Liver (tissue), 9 donors: Measurements from ENCODE around the gene SYTL3. TPM values are rescaled to one million over a fixed set of nuclear protein-coding genes. Genes with fewer than 3 reads are reported as not detected.
A peak's percentile ranks its signal among the peaks of the same experiment; 100 is the strongest.

ENCODE experiments used
- DNase-seq: peaks from one replicate; pipeline ENCODE4 v3.0.0-alpha.2; 2017; ENCODE audit warnings: low spot score
- H3K27ac ChIP-seq, 2 donors: one replicate each; pipeline ENCODE4 v1.7.0; 2013; ENCODE audit warnings: inconsistent platforms in 2 of 2, low read length in 2 of 2, control low read depth in 1 of 2, low read depth in 1 of 2, mild to moderate bottlenecking in 1 of 2
- H3K27me3 ChIP-seq, 4 donors: one replicate each; pipeline versions ENCODE4 v1.6.1 to v1.7.0; 2013; ENCODE audit warnings: low read length in 3 of 4, inconsistent platforms in 1 of 4, mild to moderate bottlenecking in 1 of 4, moderate library complexity in 1 of 4; ENCODE audit not compliant: control insufficient read depth in 4 of 4, insufficient read depth in 4 of 4
- H3K36me3 ChIP-seq, 4 donors: one replicate each; pipeline versions ENCODE4 v1.6.1 to v1.7.0; 2013; ENCODE audit warnings: low read length in 3 of 4, mild to moderate bottlenecking in 3 of 4, low read depth in 1 of 4, moderate library complexity in 1 of 4; ENCODE audit not compliant: control insufficient read depth in 4 of 4, insufficient read depth in 3 of 4
- H3K4me1 ChIP-seq, 4 donors: one replicate each; pipeline versions ENCODE4 v1.6.1 to v1.7.0; 2013; ENCODE audit warnings: low read length in 3 of 4, mild to moderate bottlenecking in 3 of 4, moderate library complexity in 1 of 4; ENCODE audit not compliant: control insufficient read depth in 4 of 4, insufficient read depth in 4 of 4
- H3K4me3 ChIP-seq, 3 donors: one replicate each; pipeline versions ENCODE4 v1.6.1 to v1.7.0; 2013; ENCODE audit warnings: low read length in 3 of 3, control low read depth in 1 of 3, low read depth in 1 of 3, mild to moderate bottlenecking in 1 of 3
- H3K9ac ChIP-seq, 2 donors: one replicate each; pipeline ENCODE4 v1.7.0; 2013; ENCODE audit warnings: low read length in 2 of 2, mild to moderate bottlenecking in 2 of 2, moderate library complexity in 2 of 2, control low read depth in 1 of 2, low read depth in 1 of 2
- H3K9me3 ChIP-seq, 4 donors: one replicate each; pipeline versions ENCODE4 v1.6.1 to v1.7.0; 2013; ENCODE audit warnings: low read length in 3 of 4; ENCODE audit not compliant: control insufficient read depth in 4 of 4
- ATF3 ChIP-seq: IDR thresholded peaks from 2 replicates; pipeline ENCODE4 v1.6.1; 2016; ENCODE audit warnings: antibody characterized with exemption
- CTCF ChIP-seq: fragments of 150-350 bp; IDR thresholded peaks from 2 replicates; pipeline ENCODE4 v1.5.1; 2017; ENCODE audit warnings: improper control_type of control experiment, low read depth, low read length; ENCODE audit not compliant: missing input control
- EGR1 ChIP-seq, 2 donors: IDR thresholded peaks; 2 replicates each; pipeline ENCODE4 v1.6.1; 2016 to 2018; ENCODE audit warnings: antibody characterized with exemption in 2 of 2, low read depth in 2 of 2
- FOXA2 ChIP-seq: IDR thresholded peaks from 2 replicates; pipeline ENCODE4 v1.6.1; 2016; ENCODE audit warnings: antibody characterized with exemption
- GABPA ChIP-seq, 2 donors: IDR thresholded peaks in 1 of 2; conservative IDR thresholded peaks in 1 of 2; 2 replicates each; pipeline ENCODE4 v1.6.1; 2016; ENCODE audit warnings: antibody characterized with exemption in 2 of 2, mild to moderate bottlenecking in 1 of 2, moderate library complexity in 1 of 2
- HNF4A ChIP-seq, 2 donors: conservative IDR thresholded peaks; 2 replicates each; pipeline ENCODE4 v1.6.1; 2016; ENCODE audit warnings: antibody characterized with exemption in 2 of 2, mild to moderate bottlenecking in 2 of 2
- MAX ChIP-seq: IDR thresholded peaks from 2 replicates; pipeline ENCODE4 v1.6.1; 2016; ENCODE audit warnings: antibody characterized with exemption
- NR2F2 ChIP-seq: IDR thresholded peaks from 2 replicates; pipeline ENCODE4 v1.6.1; 2016; ENCODE audit warnings: antibody characterized with exemption
- RAD21 ChIP-seq, 2 donors: IDR thresholded peaks; 2 replicates each; pipeline ENCODE4 v1.6.1; 2016; ENCODE audit warnings: antibody characterized with exemption in 2 of 2, mild to moderate bottlenecking in 2 of 2
- YY1 ChIP-seq: IDR thresholded peaks from 2 replicates; pipeline ENCODE4 v1.6.1; 2016; ENCODE audit warnings: antibody characterized with exemption, mild to moderate bottlenecking
- WGBS: extraction: QIAGEN DNeasy Blood & Tissue Kit; methylation state at CpG from one replicate; pipeline ENCODE4 v1.1.7; 2013; 5-methylcytosine and 5-hydroxymethylcytosine counted together
- polyA plus RNA-seq, 2 donors: library from polyadenylated mRNA; stranded (reverse) in 1 of 2; unstranded in 1 of 2; fragments of 200-250 nt in 1 of 2; fragments of >200 nt in 1 of 2; fragmentation: Nextera tagmentation in 1 of 2; extraction: Ambion mirVana in 1 of 2; gene quantifications; one replicate each; pipeline versions ENCODE4 v1.2.1 to v1.2.3, GENCODE V29; 2013 to 2015
- total RNA-seq, 2 donors: library from RNA; depleted of rRNA; stranded (reverse); fragments of >200 nt; gene quantifications; one replicate each; pipeline ENCODE4 v1.2.3, GENCODE V29; 2014
- donor health status: healthy.
- donor health status: healthy.
- donor health status: healthy.
- donor health status: healthy.
- donor health status: healthy.

Gene SYTL3
- total and polyA plus RNA-seq, 4 donors, result 0.28 to 1.7 (median 0.51) TPM

- Histone ChIP-seq H3K36me3 (no peaks in the 10 kb centered on the region), H3K27me3 (no peaks in the 10 kb centered on the region), H3K4me1 (no peaks in the 10 kb centered on the region), H3K9ac (no peak overlapping the region), H3K9me3 (peaks cover 0 to 1% (median 0%) of the 10 kb centered on the region in 4 donors), H3K4me3 (no peak overlapping the region), H3K27ac (no peak overlapping the region)
- DNase-seq, result no peak
- WGBS, result 93% methylated on average over 5 of the region's 5 CpGs
- TF ChIP-seq HNF4A (conservative IDR thresholded peaks at IDR 0.05) (no peak), ATF3 (no peak), NR2F2 (no peak), MAX (no peak), GABPA (IDR thresholded peaks at IDR 0.05 in 1 of 2, conservative IDR thresholded peaks at IDR 0.05 in 1 of 2) (no peak), FOXA2 (no peak), EGR1 (IDR thresholded peaks at IDR 0.05; ENCODE audit: low read depth in 2 of 2) (no peak), RAD21 (IDR thresholded peaks at IDR 0.05) (no peak)
Observed at GRCh38 chr6:158744986-158745430, 95.2 kb downstream of the SYTL3 start.

- Histone ChIP-seq H3K9ac (no peak overlapping the region), H3K36me3 (no peaks in the 10 kb centered on the region), H3K27me3 (no peaks in the 10 kb centered on the region), H3K9me3 (no peaks in the 10 kb centered on the region), H3K4me3 (no peak overlapping the region), H3K4me1 (peaks cover 0 to 4% (median 0%) of the 10 kb centered on the region in 4 donors), H3K27ac (no peak overlapping the region)
- 92% methylated on average over 9 of the region's 9 CpGs for WGBS
- TF ChIP-seq RAD21 (IDR thresholded peaks at IDR 0.05), result no peak
- TF ChIP-seq MAX, result no peak
- no peak for TF ChIP-seq CTCF
- DNase-seq, result no peak
Observed at GRCh38 chr6:158751224-158751623, 101.4 kb downstream of the SYTL3 start.

GRCh38 chr6:158751921-158752320 is 102.1 kb downstream of the SYTL3 start:
- Histone ChIP-seq H3K9me3 (no peaks in the 10 kb centered on the region), H3K9ac (no peak overlapping the region), H3K27me3 (no peaks in the 10 kb centered on the region), H3K4me3 (no peak overlapping the region), H3K36me3 (no peaks in the 10 kb centered on the region), H3K4me1 (peaks cover 0 to 4% (median 0%) of the 10 kb centered on the region in 4 donors), H3K27ac (no peak overlapping the region)
- WGBS, result 45% methylated on average over 9 of the region's 9 CpGs
- no peak for DNase-seq
- no peak for TF ChIP-seq MAX
- TF ChIP-seq HNF4A (conservative IDR thresholded peaks at IDR 0.05), result peak in 1 of 2 donors; percentile 27
- no peak for TF ChIP-seq YY1
- no peak for TF ChIP-seq GABPA (IDR thresholded peaks at IDR 0.05 in 1 of 2, conservative IDR thresholded peaks at IDR 0.05 in 1 of 2)
- TF ChIP-seq ATF3, result no peak
